ENCODE data around the gene XYLB.

Gene XYLB

GRCh38 chr3:38325256-38325655 lies 21.3 kb upstream of the XYLB start:
- peak; percentile 30 for DNase-seq

GRCh38 chr3:38327335-38328009 lies 19.1 kb upstream of the XYLB start:
- peak; percentile 12 for DNase-seq

GRCh38 chr3:38331257-38332022 lies 15.1 kb upstream of the XYLB start:
- DNase-seq = no peak

- DNase-seq = no peak
These were observed 14.4 kb upstream of the XYLB start for GRCh38 chr3:38332201-38332600.

GRCh38 chr3:38334142-38335055 lies 12.2 kb upstream of the XYLB start:
- no peak for DNase-seq

GRCh38 chr3:38335263-38335662 lies 11.3 kb upstream of the XYLB start:
- DNase-seq = no peak

GRCh38 chr3:38337703-38338102 lies 8.9 kb upstream of the XYLB start:
- DNase-seq = no peak

GRCh38 chr3:38343797-38344594 lies 2.6 kb upstream of the XYLB start:
- no peak for DNase-seq

- DNase-seq = no peak
These were observed 552 bp upstream of the XYLB start for GRCh38 chr3:38345879-38346586.

GRCh38 chr3:38347421-38348200 lies 1.0 kb downstream of the XYLB start:
- no peak for DNase-seq

GRCh38 chr3:38348903-38349302 lies 2.3 kb downstream of the XYLB start:
- DNase-seq = no peak

- DNase-seq = no peak
These were observed 3.2 kb downstream of the XYLB start for GRCh38 chr3:38349684-38350359.

GRCh38 chr3:38353151-38353550 lies 6.6 kb downstream of the XYLB start:
- no peak for DNase-seq

- DNase-seq = no peak
These were observed 8.2 kb downstream of the XYLB start for GRCh38 chr3:38354588-38355330.

GRCh38 chr3:38359038-38359437 lies 12.5 kb downstream of the XYLB start:
- DNase-seq = no peak

GRCh38 chr3:38360345-38360744 lies 13.8 kb downstream of the XYLB start:
- no peak for DNase-seq

GRCh38 chr3:38361496-38361895 lies 14.9 kb downstream of the XYLB start:
- no peak for DNase-seq

GRCh38 chr3:38362825-38363224 lies 16.2 kb downstream of the XYLB start:
- DNase-seq = no peak

- no peak for DNase-seq
These were observed 18.3 kb downstream of the XYLB start for GRCh38 chr3:38364721-38365400.
